GM21619 (cell line): ENCODE results near the gene FAM174C.

Experiments
- ATAC-seq: cut with Tn5 transposase; IDR thresholded peaks from one replicate; pipeline ENCODE4 v1.9.1; 2021; ENCODE audit not compliant: unreplicated experiment

FAM174C gene

DNA sequence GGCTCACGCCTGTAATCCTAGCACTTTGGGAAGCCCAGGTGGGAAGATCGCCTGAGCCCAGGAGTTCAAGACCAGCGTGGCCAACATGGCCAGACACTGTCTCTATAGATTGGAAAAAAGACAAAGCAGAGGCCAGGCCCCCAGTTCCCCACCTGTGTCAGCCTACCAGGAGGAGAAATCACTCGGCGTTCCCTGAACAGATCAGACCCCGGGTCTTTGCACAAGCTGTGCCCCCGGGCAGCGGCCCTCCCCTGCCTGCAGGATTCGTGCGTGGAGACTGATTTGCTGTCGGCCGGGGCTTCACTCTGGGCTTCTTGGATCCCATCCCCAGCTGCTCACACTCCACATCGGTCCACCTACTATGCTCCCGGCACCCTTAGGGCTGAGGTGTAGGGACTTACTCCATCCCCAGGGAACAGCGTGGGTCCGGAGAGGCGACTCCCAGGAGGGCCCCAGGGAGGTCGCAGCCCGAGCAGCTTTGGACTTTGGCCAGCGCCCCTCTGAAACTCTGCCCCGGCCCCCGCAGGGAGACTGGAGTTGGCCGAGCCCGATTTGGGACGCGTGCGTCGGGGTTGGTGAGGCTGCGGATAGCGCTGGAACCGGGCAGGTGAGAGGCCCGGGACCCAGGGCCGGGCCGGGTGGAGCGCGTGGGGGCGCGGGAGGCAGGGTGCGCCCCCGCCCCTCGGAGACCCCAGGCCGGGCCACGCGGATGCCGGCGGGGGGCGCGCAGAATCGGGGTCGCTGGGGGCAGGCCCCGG is 9.8 kb downstream of the FAM174C start:
- ATAC-seq = no peak

DNA sequence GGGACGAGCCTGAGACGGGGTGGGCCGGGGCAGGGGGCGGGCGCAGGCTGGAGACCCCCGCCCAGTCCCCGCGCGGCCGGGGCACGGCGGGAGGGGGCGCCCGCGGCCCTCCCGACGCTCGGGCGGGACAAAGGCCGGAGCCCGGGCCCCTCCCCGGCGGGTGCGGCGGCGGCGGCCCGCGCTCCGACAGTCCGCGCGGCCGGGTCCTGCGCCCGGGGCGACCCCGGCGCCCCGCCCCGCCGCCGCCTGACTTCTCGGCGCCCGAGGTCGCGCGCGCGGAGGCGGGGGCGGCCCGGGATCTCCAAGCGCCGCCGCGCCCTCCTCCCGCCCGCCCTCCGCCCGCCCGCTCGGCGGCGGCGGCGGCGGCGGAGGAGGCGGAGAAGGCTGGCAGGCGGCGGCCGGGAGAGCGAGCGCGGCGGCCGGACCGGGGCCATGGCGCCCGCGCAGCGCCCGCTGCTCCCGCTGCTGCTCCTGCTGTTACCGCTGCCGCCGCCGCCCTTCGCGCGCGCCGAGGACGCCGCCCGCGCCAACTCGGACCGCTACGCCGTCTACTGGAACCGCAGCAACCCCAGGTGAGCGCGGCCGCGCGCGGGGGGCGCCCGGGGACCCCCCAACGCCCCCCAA is 10.5 kb downstream of the FAM174C start, which contains the start of gene EFNA2:
Gene EFNA2 (plus strand): TSS at position 137 of the 624 bp plus-strand sequence. CDS start 296 bp downstream, at position 433.
- ATAC-seq = no peak

DNA sequence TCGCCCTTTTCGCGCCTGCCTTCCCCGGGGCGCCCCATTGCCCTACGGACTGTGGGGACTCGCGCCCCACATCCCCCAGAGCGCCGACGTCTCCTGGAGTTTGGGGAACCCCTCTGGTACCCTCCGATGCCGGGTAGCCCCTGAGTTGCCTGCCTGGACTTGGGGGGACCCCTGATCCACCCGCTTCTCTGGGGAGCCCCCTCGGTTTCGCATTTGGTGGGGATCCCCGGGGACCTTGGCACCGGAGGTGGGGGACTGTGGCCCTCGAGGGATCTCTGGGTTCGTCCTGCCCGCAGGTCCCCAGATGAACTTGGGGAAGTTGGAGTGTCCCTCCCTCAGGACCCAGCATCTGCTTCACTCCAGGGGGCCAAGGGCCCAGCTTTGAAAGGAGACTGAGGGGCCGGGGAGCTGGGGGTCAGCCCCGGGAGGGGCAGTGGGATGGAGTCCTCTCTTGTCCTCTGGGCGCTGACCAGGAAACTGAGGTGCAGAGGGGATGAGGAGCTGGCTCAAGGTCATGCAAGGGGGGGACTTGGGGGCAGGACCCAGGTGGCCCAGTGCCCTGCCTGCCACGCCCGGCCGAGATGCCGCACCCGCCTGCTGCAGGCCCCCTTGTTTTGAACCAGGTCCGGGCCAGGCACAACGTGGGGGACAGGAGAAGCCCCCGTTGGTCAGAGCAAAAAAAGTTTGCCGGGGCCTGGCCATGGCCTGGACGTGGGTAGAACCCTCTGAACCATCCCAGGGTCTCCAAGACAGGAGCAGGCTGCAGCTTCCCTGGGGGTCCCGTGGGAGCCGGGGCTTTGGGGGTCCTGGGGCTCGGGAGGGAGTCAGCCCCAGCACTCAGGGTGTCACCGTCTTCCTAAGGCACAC is 11.4 kb downstream of the FAM174C start:
- no peak for ATAC-seq

DNA sequence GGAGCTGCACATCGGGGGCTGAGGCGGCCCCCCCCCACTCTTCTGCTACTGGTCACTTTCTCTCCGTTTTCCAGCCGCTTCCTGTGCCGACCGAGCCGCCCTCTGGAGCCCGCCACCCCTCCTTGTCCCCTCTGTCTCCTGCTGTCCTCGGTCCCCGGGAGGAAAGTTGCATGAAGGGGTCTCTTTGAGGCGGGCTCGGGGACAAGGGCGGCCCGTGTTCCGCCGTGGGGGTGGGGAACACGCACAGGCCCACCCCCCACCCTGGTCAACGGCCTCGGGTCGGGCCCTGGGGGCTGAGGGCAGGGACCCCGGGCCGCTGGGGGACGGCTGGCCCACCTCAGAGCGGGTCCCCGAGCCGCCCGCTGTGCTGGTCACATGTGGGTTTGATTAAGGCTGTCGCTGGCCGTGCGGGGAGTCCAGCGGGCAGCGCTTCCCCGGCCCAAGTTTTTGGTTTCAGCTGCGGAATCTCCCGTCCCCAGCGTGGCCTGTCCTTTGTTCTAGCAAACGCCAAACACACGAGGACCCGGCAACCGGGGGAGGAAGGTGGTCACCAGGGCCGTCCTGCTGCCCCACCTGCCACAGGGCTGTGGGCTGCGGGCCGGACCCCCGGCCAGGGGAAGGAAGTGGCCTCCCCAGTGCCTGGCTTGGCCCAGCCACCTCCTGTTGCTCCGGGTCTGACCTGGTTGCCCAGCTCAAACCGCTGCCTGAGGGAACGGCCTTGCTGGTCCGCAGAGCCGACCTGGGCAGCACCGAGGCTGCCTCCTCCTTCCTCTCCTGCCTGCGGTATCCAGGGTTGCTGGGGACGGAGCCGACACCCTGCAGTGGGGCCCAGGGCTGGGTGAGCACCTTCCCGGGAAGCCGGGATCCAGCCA is 12.3 kb downstream of the FAM174C start:
- ATAC-seq = no peak

DNA sequence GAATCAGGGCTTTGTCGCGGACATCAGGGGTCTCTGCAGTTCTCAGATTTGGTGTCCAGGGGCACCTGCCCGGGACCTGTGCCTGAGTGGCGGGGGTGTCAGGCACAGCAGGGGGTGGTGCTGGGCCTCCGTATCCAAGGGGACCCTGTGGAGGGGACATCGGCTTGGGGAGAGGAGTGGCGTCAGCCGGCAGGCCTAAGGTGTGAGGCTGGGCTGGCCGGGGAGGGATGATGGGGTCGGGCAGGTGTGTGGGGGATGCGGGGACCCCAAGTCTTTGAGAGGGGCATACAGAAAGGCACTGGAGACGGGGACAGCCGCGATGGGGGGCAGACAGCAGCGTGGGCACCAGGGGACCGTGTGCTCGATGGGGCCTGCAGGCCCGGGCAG is 12.9 kb downstream of the FAM174C start:
- no peak for ATAC-seq

DNA sequence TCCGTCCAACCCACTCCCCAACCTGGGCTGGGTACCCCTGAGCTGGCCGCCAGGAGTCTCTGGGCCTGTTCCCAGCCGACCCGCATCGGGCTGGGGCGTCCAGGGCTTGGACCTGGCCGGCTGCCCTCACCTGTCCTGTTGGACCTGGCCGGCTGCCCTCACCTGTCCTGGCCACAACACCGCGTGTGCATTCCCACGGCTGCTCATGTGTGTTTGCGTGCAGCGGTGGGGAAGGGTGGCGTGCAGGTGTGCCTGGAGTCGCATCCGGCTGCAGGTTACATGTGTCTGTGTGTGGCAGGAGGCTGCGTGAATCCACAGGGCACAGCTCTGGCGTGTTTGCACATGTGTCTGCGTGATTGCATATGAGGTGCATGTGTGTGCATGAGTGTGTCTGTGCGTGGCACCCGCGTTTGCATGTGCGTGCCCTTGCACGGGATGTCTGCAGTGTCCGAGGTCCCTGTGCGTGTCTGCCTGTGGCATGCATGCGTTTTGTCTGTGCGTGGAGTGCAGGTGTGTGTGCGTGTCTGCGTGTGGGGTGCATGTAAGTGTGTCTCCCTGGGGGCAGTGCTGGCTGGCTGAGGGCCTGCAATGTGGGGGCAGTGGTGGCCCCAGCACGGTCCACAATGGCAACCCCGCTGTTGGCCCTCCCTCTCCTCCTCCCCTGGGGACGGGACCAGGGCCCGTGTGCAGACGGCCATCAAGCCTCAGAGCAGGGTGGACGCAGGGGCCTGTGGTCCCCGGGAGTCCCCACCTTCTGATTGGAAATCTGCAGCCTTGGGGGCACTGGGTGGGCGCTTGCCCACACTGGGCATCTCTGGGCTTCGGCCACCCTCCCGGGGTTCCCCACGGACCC is 13.7 kb downstream of the FAM174C start:
- ATAC-seq = no peak

DNA sequence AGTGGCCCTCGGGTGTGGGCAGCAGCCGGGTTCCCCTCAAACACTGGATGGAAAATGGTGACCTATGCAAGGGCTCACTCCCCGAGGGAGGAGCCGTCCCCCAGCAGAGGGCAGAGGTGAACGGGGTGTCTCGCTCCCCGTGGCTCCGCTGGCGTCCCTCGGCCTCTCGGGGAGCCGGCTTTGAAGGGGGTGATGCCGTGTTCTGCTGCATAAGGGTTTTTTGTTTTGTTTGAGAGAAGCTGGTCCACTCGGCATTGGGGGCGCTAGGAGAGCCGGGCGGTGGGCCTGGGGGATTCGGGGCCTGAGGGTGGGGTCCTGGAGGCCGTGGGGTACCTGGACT is 14.3 kb downstream of the FAM174C start:
- no peak for ATAC-seq

DNA sequence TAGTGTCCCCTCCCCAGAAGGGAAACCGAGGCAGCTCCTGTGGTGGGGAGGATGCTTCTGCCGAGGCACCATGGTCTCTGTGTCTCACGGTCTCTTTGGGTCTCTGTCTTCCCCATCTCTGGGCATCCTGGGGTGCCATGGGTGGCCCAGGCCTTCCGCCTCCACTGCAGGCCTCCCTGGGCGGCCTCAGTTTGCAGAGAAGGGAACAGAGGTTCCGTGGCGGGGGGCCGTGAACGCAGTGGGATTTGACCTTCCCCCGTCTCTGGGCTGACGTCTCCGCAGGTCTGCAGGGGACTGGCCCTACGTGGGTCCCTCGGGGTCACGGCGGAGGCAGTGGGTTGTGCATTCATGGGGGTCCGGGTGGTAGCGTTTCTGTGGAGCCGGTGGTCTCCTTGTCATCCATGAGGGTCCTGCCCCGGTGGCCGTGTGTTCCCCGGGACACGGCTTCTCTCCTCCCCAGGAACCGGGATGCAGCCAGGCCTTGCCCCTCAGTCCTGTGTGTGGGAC is 14.9 kb downstream of the FAM174C start:
- ATAC-seq = no peak

DNA sequence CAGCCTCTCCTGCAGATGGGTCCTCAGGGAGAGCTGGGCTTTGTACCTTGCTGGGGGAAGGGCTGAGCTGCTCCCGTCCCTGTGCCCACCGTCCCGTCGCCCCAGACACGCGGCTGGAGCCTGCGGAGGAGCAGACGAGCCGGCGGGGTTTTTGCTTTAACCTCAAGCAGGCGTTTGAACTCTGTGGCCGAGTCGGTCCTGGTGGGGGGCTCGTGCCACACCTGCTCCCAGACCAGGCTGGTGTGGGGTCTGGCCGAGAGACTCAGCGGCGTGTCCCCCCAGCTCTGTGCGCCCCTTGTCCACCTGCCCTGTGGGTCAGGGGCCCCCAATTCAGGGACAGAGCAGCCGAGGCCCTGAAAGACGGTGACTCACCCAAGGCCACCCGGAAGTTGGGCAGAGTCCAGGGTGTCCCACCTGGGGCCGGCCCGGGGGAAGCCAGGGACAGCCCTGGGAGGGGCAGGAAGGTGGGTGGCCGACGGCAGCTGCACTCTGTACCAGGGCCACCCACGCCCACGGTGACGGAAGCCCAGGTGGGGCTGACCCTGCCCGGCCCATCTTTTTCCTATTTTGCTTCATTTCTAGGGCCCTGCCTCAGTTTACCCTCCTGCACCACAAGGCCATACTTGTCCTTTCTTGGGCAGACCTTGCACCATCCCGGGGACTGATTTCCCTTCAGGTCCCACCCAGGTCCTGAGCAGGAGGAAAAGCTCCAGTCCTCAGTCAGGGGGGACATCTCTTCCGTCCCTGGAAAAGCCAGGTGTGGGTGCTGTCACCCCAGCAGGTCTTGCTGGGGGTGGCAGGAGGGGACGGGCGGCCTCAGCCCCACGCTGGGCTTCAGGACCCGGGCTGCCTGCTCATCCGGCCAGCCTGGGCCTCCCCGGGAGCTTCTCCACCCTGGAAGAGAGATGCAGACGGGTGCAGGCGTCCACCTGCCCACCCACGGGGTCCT is 15.6 kb downstream of the FAM174C start:
- no peak for ATAC-seq

DNA sequence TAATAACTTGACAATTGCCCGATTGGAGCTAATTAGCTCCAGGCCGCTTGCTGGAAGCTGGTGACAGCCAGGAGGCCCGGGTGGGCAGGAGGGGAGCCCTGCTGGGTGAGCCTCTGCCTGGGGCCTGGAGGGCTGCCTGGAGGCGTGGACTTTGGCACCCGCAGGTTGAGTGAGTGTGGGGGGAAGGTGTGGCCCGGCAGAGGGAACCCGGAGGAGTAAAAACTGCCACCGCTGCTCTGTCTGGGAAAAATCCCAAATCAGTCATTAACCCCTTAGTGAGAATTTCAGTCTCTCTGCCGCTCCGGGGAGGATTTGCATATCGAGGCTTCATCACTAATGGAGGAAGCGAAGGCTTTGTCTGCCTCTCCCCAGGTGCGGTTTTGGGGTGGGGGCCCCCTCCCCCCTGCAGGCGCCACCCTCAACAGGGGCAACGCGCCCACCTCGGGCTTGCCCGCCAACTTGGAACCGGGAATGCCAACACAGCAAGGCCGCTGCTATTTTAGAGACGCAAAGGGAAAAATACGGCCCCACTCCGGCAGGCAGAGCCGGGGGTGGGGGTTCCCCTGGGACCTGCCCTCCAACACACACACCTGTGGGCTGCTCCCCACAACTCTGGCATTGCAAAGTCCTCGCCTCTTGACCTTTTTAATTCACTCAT is 16.6 kb downstream of the FAM174C start:
- no peak for ATAC-seq

DNA sequence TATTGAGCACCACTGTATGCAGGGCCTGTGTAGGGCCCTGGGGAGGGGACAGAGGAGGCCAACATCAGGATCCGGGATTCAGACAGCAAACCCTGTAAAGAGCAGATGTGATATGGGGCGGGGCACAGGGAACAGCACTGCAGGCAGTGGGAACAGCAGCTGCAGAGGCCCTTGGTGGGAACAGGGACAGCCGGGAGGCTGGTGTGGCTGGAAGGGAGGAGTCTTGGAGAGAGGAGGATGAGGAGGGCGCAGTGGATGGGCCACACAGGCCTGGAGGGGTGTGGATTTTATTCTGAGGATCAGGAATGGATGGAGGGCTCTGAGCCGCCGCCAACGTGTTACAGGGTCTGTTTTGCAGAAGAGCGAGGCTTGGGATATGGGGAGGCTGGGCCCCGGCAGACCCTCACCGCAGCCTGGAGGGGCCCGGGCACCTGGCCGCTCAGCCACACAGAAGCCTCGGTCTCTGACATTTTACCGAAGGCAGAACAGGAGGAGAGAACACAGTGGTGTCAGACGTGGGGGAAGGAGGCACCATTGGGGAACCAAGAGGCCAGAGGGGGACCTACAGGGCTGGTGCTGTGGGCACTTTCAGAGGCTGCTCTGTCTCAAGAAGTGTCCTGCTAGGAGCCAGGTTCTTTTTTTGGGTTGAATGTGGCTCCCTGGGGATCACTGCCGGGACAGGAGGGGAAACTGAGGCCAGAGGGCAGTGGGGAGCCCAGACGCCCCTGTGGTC is 17.3 kb downstream of the FAM174C start:
- no peak for ATAC-seq

DNA sequence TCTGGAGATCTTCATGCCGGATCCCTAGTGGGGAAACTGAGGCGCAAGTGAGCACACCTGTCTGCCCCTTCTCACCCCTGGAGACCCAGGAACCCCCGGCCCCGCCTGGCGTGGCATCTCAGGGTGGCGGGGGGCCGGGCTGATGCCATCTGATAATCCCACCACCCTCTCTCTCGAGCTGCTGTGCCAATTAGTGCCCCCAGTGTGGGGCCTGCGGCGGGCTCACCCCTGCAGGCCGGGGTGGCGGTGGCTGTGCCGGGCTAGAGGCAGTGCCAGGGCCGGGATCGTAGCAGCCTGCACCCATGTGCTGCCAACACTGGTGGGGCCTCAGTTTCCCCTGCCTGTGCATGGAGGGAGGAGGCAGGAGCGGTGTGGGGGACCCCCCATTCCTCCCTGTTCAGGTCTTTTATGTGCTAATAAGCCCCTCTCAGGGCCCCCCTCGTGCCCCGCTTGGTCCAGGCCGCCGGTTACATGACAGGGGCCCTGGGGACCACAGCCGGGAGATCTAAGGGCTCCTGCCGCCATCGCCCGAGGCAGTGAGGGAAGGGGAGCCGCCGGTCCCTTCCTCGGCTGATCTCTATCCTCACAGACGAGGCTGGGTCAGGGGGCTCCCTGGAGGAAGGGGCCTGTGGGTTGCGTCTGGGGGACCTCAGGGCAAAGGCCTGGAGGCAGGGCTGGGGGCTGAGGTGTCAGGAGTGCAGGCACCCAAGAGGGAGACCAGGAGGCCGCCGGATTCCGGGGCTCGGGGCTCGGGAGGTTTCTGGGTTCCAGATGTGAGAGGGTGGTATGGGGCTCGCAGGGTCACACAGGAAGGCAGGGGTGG is 18.7 kb downstream of the FAM174C start:
- no peak for ATAC-seq

DNA sequence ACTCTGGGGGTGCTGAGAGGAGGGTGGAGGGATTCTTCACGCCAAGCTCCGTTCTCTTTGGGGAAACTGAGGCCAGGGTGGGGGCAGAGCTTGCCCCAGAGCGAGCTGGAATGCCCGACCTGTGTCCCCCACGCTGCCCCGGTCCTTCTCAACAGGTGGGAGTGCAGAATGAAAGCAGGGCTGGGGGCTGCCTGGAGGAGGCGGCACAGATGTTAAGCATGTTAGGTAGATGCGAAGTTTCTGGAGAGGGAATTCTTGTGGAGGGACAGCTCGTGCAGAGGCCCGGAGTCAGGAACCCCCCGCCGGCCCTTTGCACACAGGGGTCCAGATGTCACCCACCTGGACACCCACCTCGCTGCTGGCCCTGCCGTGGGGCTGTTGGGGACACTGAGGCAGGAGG is 19.4 kb downstream of the FAM174C start:
- no peak for ATAC-seq

DNA sequence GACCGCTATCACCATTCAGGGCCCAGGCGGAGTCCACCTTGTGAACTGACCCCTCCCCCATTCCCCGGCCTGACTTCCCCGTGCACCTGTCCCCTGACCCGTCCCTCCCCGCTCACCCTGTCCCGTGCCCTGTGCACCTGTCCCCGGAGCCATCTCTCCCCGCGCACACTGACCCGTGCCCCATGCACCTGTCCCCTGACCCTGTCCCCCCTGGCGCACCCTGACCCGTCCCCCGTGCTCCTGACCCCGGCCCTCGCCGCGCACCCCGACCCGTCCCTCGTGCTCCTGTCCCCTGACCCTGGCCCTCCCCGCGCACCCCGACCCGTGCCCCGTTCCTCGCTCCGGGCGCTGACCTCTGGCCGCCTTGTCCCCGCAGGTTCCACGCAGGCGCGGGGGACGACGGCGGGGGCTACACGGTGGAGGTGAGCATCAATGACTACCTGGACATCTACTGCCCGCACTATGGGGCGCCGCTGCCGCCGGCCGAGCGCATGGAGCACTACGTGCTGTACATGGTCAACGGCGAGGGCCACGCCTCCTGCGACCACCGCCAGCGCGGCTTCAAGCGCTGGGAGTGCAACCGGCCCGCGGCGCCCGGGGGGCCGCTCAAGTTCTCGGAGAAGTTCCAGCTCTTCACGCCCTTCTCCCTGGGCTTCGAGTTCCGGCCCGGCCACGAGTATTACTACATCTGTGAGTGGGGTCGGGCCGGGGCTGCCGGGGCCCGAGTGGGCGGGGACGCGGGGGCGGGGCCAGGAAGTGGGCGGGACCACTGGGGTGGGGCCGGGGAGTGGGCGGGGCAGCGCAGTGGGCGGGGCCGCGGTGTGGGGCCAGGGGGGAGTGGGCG is 20.1 kb downstream of the FAM174C start:
- ATAC-seq = no peak

DNA sequence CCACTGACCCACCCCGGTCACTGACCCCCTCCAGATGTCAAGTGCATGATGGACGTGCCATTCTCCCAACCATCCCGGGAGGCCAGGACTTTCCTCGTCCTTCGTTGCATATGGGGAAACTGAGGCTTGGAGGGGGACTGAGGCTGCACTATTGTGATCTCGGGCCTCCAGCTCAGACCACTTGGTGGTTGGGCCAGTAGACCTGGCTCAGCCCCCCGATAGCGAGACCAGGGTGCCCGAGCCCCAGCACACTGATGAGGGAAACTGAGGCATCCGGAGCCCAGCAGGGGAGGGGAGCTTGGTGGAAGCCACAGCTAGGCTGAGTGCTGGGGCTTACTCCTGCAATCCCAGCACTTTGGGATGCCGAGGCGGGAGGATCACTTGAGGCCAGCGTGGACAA is 20.7 kb downstream of the FAM174C start:
- no peak for ATAC-seq
